ENCODE measurements around the gene MED13L.
A peak's percentile ranks its signal among the peaks of the same experiment; 100 is the strongest.

Gene MED13L

DNA sequence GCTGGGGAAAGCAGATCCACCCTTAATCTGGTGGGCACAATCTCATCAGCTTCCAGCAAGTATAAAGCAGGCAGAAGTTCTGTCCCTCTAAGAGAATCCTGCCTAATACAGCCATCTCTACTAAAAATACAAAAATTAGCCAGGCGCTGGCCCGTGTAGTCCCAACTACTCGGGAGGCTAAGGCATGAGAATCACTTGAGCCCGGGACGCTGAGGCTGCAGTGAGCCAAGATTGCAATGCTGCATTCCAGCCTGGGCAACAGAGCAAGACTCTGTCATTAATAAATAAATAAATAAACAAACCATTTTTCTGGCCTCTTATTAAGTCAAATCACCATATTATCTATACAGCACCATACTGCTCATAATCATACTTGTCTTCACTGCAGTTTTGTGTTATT is 111.2 kb downstream of the MED13L start:
- TF ChIP-seq, protein P1, sequence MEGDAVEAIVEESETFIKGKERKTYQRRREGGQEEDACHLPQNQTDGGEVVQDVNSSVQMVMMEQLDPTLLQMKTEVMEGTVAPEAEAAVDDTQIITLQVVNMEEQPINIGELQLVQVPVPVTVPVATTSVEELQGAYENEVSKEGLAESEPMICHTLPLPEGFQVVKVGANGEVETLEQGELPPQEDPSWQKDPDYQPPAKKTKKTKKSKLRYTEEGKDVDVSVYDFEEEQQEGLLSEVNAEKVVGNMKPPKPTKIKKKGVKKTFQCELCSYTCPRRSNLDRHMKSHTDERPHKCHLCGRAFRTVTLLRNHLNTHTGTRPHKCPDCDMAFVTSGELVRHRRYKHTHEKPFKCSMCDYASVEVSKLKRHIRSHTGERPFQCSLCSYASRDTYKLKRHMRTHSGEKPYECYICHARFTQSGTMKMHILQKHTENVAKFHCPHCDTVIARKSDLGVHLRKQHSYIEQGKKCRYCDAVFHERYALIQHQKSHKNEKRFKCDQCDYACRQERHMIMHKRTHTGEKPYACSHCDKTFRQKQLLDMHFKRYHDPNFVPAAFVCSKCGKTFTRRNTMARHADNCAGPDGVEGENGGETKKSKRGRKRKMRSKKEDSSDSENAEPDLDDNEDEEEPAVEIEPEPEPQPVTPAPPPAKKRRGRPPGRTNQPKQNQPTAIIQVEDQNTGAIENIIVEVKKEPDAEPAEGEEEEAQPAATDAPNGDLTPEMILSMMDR (IDR thresholded peaks at IDR 0.05; ENCODE audit: low read length, missing control alignments), result no peak
- H3K4me3 ChIP-seq (replicated peaks; ENCODE audit: low read depth, low read length), result no peak overlapping the region
- DNase-seq (ENCODE audit: low read depth), result peak; percentile 31

DNA sequence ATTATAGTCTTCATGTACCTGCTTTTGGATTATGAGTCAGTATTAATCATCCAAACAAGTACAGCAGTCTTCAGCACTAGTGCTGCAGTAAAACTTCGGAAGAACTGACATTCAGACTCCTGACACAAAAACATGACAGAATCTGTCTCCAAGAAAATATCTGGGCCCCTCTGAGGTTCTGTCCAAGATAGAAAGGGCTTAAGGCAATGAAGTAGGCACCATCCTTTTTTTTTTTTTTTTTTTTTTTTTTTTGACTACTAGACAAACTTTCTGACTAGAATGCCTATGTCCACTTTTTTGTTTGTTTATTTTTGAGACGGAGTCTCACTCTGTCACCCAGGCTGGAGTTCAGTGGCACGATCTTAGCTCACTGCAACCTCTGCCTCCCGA is 112.5 kb downstream of the MED13L start:
- TF ChIP-seq, protein P1 (IDR thresholded peaks at IDR 0.05; ENCODE audit: low read length, missing control alignments), result no peak
- DNase-seq (ENCODE audit: low read depth), result peak; percentile 47
- no peak overlapping the region for H3K4me3 ChIP-seq (replicated peaks; ENCODE audit: low read depth, low read length)

DNA sequence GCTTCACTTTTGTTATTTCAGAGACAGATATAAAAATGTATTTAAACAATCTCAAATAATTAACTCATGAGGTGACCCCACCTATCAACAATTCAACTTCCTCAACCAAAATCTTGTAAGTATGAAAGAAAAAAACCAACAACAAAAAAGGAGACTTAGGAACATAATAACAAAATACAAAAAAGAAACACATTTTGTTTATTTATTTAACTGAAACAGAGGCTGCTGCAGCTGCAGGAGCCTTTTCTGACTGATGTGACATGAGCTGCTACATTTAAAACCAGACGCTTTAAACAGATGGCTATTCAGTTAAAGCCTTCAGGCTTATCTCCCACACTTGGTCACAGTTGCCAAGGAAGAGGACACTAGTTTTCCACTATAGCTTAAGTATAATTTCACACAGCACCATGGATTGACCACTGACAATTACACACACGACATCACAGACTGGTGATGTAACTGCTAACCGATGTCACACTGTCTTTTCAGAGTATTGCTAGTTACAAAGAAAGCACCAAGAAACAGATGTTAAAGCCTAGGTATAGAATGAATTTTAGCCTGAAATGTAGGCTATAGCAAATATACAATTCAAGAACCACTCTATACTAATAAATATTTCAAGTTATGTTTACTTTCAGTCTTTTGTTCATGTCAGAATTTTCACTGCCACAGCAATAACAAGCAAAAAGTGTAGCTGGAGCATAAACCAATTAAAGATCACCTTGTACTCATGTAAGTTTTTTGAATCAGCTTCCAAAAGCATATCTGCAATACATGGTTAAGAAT is 113.0 kb downstream of the MED13L start:
- H3K4me3 ChIP-seq (replicated peaks; ENCODE audit: low read depth, low read length), result no peak overlapping the region
- no peak for DNase-seq (ENCODE audit: low read depth)

DNA sequence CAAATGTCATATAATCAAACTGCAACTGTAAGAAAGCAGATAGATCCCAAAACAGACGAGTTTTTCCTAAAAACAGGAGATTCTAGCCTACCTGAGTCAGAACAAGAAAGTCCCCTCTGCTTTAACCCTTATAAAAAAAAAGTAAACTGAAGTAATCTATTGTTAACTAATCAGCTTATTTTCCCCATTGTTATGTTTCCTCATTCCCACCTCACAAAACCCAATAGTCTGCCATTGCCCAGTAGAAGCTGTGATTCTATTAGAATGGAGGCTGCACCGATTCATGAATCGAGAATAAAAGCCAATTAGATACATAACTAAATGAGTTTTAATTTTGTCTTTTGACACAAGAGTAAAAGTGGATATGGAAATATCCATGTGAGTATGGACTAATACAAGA is 115.4 kb downstream of the MED13L start:
- H3K4me3 ChIP-seq (replicated peaks; ENCODE audit: low read depth, low read length), result no peak overlapping the region
- DNase-seq (ENCODE audit: low read depth), result no peak
- TF ChIP-seq, protein P1 (IDR thresholded peaks at IDR 0.05; ENCODE audit: low read length, missing control alignments), result no peak

More for the DNA sequence above, 113.0 kb downstream of the MED13L start:
- TF ChIP-seq, protein P1 (IDR thresholded peaks at IDR 0.05; ENCODE audit: low read length, missing control alignments), result no peak

DNA sequence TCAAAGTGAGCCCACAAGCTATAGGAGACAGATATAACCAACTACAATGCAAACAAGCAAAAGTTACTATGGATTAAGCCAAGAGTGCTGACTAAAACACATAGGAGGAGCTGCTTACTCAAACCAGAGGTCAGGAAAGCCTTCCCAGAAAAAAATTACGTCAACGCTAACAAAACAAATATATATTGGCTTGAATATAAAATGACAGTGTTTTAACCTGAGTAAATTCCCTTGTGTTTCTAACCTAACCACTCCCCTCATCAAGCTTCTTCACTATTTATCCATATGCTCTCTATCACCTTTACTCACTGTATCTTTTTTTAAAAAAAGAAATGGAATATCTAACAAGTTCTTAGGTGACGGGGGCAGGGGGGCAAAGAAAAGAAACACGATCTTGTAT is 115.9 kb downstream of the MED13L start:
- peak; percentile 59 for DNase-seq (ENCODE audit: low read depth)
- H3K4me3 ChIP-seq (replicated peaks; ENCODE audit: low read depth, low read length), result no peak overlapping the region
- TF ChIP-seq, protein P1 (IDR thresholded peaks at IDR 0.05; ENCODE audit: low read length, missing control alignments), result no peak

DNA sequence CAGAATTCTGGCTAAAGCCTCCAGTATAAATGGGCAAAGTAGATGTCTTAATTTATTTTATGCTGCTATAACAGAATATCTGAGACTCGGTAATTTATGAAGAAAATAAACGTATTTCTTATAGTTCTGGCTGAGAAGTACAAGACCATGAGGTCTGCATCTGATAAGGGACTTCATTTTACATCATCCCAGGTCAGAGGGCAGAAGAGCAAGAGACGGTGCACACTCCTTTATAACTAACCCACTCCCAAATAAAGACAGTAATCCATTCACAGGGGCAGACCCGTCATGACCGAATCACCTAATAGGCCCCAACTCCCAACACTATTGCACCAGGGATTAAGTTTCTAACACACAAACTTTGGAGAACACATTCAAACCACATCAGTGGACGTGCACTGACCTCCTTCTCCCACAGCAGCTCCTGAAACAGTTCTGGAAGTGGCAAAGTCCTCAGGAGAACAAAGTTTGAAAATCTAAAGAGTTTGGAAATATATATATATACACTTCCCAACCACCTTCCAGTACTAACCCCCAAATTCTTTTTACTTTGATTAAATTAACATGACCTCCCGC is 116.5 kb downstream of the MED13L start:
- H3K4me3 ChIP-seq (replicated peaks; ENCODE audit: low read depth, low read length), result no peak overlapping the region
- no peak for DNase-seq (ENCODE audit: low read depth)
- TF ChIP-seq, protein P1 (IDR thresholded peaks at IDR 0.05; ENCODE audit: low read length, missing control alignments), result no peak
